Activated CD4-positive, alpha-beta T cell treated with anti-CD3 and anti-CD28 coated beads, Interleukin-2, amount 10 ng/mL, durations not matched to agents 7 days and 5 days (primary cell): ENCODE results near the gene TRMU. TPM values are rescaled to one million over a fixed set of nuclear protein-coding genes. Genes with fewer than 3 reads are reported as not detected.
"Not testable (repeated sequence)": the region's sequence is repeated elsewhere in the genome, so short reads cannot be mapped to it uniquely, and the experiment has no call there.

Experiments
- CTCF ChIA-PET: fragments of 350-600 bp; sonication (Branson Sonifier 250); formaldehyde crosslinking; loops from one replicate; lab custom pipeline; 2021; ENCODE audit warnings: antibody characterized with exemption; lab: Charles Lee
- POLR2A ChIA-PET: fragments of 350-600 bp; sonication (Branson Sonifier 250); formaldehyde crosslinking; loops from one replicate; lab custom pipeline; 2021; ENCODE audit warnings: antibody characterized with exemption; lab: Charles Lee
- DNase-seq: peaks from one replicate; pipeline ENCODE4 v3.0.0-alpha.2; 2020
- H3K27ac Mint-ChIP-seq: one replicate; pipeline ENCODE4 v1.8.0; 2021; ENCODE audit warnings: mild to moderate bottlenecking, moderate library complexity, mixed read lengths
- H3K27me3 Mint-ChIP-seq: one replicate; pipeline ENCODE4 v1.8.0; 2021; ENCODE audit warnings: mixed read lengths
- H3K36me3 Mint-ChIP-seq: one replicate; pipeline ENCODE4 v1.8.0; 2021; ENCODE audit warnings: low read depth, mixed read lengths
- H3K4me1 Mint-ChIP-seq: one replicate; pipeline ENCODE4 v1.8.0; 2021; ENCODE audit warnings: mixed read lengths
- H3K4me3 Mint-ChIP-seq: one replicate; pipeline ENCODE4 v1.8.0; 2021; ENCODE audit warnings: mild to moderate bottlenecking, moderate library complexity, mixed read lengths
- H3K9me3 Mint-ChIP-seq: one replicate; pipeline ENCODE4 v1.8.0; 2021; ENCODE audit warnings: mixed read lengths
- total RNA-seq, 2 experiments: library from RNA; stranded (reverse); gene quantifications; one replicate each; pipeline ENCODE4 v1.2.3, GENCODE V29; 2021

Gene TRMU
- total RNA-seq, 2 experiments from 2014 or later, result 74.3 to 74.4 TPM

DNA sequence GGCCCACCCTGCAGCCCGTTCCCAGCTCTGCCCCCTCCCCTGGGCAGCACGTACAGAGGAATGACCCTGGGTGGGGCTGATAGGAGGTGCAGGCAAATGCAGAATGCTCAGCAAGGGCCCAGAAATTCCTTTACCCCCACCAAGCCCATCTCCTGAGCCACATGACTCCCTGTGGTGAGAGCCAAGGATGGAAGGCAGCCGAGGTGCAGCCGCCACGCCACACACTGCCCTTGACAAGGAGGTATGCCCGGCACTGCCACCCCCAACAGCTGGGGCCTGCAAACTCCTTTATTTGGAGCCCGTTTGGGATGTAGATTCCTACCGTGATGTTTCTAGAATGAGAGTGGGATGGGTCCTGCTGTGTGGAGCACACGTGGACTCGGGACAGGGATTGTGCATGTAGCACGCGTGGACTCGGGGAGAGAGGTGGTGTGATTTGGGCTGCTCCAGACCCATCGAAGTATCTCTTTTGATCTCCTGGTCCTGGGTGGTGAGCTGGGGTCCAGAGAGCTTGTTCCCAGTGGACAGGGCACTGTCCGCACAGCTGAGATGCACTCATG lies 25.9 kb upstream of the TRMU start:
- ChIA-PET CTCF (interaction anchor here (0.5 to 1.2 kb wide), 2 partner anchors 187 to 1635 kb away, joined by 3 to 4 read pairs; no protein-coding TSS in a partner anchor), POLR2A (no interaction called here)
- H3K27ac Mint-ChIP-seq, result no peak overlapping the region
- no peak for DNase-seq
- H3K9me3 Mint-ChIP-seq, result no peaks in the 10 kb centered on the region
- peaks cover 56% of the 10 kb centered on the region for H3K36me3 Mint-ChIP-seq
- no peaks in the 10 kb centered on the region for H3K27me3 Mint-ChIP-seq
- H3K4me1 Mint-ChIP-seq, result peaks cover 14% of the 10 kb centered on the region
- no peak overlapping the region for H3K4me3 Mint-ChIP-seq

GRCh38 chr22:46312056-46312455 lies 23.5 kb upstream of the TRMU start:
- H3K4me3 Mint-ChIP-seq, result no peak overlapping the region
- ChIA-PET CTCF (interaction anchor here (1.3 to 2.1 kb wide), 3 partner anchors 191 to 278 kb away, joined by 3 to 8 read pairs (median 6); no protein-coding TSS in a partner anchor), POLR2A (interaction anchor here (0.7 kb wide), 1 partner anchor 117 kb away, joined by 3 read pairs; no protein-coding TSS in a partner anchor)
- peaks cover 10% of the 10 kb centered on the region for H3K4me1 Mint-ChIP-seq
- H3K36me3 Mint-ChIP-seq, result peaks cover 63% of the 10 kb centered on the region
- no peaks in the 10 kb centered on the region for H3K9me3 Mint-ChIP-seq
- H3K27ac Mint-ChIP-seq, result no peak overlapping the region
- no peaks in the 10 kb centered on the region for H3K27me3 Mint-ChIP-seq
- no peak for DNase-seq

DNA sequence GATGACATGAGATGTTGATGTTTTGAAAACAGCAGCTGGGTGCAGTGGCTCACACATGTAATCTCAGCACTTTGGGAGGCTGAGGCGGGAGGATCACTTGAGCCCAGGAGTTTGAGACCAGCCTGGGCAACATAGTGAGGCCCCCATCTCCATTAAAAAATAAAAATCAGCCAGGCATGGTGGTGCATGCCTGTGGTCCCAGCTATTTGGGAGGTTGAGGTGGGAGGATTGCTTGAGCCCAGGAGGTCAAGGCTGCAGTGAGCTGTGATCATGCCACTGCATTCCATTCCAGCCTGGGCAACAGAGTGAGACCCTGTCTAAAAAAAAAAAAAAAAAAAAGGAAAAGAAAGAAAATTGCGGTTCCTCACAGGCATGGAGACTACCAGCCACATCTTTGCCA lies 22.7 kb upstream of the TRMU start:
- H3K9me3 Mint-ChIP-seq, H3K4me1 Mint-ChIP-seq, DNase-seq, H3K27ac Mint-ChIP-seq, H3K4me3 Mint-ChIP-seq, H3K27me3 Mint-ChIP-seq: not testable (repeated sequence)
- CTCF ChIA-PET, result interaction anchor here (1.3 to 2.1 kb wide), 3 partner anchors 191 to 279 kb away, joined by 3 to 8 read pairs (median 6); no protein-coding TSS in a partner anchor
- peaks cover 68% of the 10 kb centered on the region for H3K36me3 Mint-ChIP-seq
- POLR2A ChIA-PET, result interaction anchor here (0.6 kb wide), 1 partner anchor 513 kb away, joined by 3 read pairs; no protein-coding TSS in a partner anchor

DNA sequence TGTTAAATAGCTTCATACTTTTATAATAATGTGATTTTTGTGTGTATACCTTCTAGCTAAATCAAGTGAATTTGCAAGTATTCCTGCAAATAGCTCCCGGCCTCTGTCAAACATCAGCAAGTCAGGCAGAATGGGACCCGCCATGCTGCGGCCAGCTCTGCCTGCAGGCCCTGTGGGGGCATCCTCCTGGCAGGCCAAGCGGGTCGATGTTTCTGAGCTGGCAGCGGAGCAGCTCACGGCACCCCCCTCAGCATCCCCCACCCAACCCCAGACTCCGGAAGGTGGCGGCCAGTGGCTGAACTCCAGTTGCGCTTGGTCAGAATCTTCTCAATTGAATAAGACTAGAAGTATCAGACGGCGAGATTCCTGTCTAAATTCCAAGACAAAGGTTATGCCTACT lies 19.5 kb upstream of the TRMU start:
- Mint-ChIP-seq H3K36me3 (peaks cover 64% of the 10 kb centered on the region), H3K9me3 (no peaks in the 10 kb centered on the region), H3K27me3 (no peaks in the 10 kb centered on the region), H3K4me1 (no peaks in the 10 kb centered on the region), H3K27ac (no peak overlapping the region), H3K4me3 (no peak overlapping the region)
- POLR2A ChIA-PET, result no interaction called here
- DNase-seq, result no peak
- CTCF ChIA-PET, result interaction anchor here (1.0 to 1.1 kb wide), 2 partner anchors 68 to 310 kb away, joined by 3 to 5 read pairs; no protein-coding TSS in a partner anchor

- ChIA-PET POLR2A (no interaction called here), CTCF (interaction anchor here (1.3 kb wide), 2 partner anchors 13 to 50 kb away, joined by 3 read pairs; no protein-coding TSS in a partner anchor)
- Mint-ChIP-seq H3K27me3 (no peaks in the 10 kb centered on the region), H3K36me3 (peaks cover 67% of the 10 kb centered on the region), H3K4me3 (no peak overlapping the region), H3K9me3 (no peaks in the 10 kb centered on the region), H3K4me1 (no peaks in the 10 kb centered on the region), H3K27ac (no peak overlapping the region)
- no peak for DNase-seq
Measured at GRCh38 chr22:46317646-46318045, 17.9 kb upstream of the TRMU start.

DNA sequence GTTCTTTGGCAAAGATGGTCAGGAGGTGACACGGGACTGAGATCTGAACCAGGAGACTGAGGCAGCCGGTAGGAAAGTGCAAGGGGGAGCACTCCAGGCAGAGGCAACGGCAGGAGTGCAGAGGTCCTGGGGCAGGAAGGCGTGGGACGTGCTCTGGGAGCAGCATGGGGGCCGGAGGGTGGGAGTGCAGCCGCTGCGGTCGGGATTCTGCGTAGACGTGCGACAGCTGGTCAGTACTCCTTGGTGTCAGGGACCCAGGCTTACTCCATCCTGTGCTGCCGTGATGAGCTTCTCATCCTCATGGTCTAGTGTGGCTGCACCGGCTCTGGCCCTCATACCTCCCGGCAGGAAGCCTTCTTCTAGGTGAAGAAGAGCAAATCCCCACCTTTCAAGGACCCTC lies 16.9 kb upstream of the TRMU start:
- Mint-ChIP-seq H3K27me3 (no peaks in the 10 kb centered on the region), H3K9me3 (no peaks in the 10 kb centered on the region), H3K27ac (no peak overlapping the region), H3K36me3 (peaks cover 73% of the 10 kb centered on the region), H3K4me3 (no peak overlapping the region), H3K4me1 (no peaks in the 10 kb centered on the region)
- no peak for DNase-seq
- ChIA-PET CTCF (interaction anchor here (1.0 to 1.3 kb wide), 3 partner anchors 12 to 49 kb away, joined by 3 to 5 read pairs (median 3); partner anchors contain the start of gene TRMU), POLR2A (no interaction called here)

DNA sequence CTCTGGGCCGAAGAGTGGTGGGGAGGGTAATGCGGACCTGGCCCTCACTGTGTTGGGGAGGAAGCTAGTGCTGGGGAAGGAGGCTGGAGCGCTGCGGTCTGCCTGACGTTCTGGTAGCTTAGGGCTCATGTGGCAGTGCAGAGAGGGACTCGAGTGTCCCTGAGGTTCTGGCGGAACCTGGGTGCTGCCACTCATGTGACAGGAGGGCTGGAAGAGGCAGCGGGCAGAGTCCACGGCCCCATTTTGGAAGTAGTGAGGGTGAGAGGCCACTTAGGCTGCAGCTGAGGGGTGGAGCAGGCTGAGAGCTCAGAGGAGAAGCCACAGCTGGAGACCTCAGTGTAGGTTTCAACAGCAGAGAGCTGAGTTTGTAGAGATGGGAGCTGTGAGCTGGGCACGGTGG lies 16.2 kb upstream of the TRMU start:
- H3K4me3 Mint-ChIP-seq, result no peak overlapping the region
- no peaks in the 10 kb centered on the region for H3K4me1 Mint-ChIP-seq
- ChIA-PET POLR2A (no interaction called here), CTCF (interaction anchor here (1.0 to 1.3 kb wide), 2 partner anchors 16 to 178 kb away, joined by 3 to 5 read pairs; partner anchors contain the start of gene TRMU)
- no peaks in the 10 kb centered on the region for H3K27me3 Mint-ChIP-seq
- H3K27ac Mint-ChIP-seq, result no peak overlapping the region
- H3K36me3 Mint-ChIP-seq, result peaks cover 72% of the 10 kb centered on the region
- H3K9me3 Mint-ChIP-seq, result no peaks in the 10 kb centered on the region
- DNase-seq, result no peak

DNA sequence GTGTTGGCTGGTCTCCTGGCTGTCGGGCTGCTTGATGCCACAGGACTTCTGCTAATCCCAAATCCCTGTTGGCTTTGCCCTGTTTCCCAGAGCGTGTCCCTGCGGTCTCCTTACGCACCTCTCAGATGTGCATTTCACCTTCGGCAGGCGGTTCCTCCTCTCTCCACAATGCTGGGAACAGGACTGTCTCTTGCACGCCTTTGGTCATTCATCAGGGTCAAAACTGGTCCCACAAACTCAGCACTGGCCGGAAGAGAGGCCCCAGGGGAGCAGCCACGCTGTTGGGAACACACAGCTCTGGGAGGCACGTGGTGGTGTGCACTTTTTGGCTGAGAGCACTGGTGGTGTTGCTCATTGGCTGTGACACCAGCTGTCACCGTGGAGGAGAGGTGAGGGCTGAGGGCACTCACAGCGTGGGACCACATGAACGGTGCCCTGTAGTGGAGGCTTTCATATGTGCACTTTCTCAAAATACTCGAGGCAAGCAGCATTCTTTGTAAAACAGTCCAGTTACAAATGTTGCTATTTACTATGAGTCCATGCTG lies 15.3 kb upstream of the TRMU start:
- Mint-ChIP-seq H3K9me3 (no peaks in the 10 kb centered on the region), H3K27ac (no peak overlapping the region), H3K4me3 (no peak overlapping the region), H3K36me3 (peaks cover 75% of the 10 kb centered on the region), H3K4me1 (no peaks in the 10 kb centered on the region), H3K27me3 (no peaks in the 10 kb centered on the region)
- ChIA-PET POLR2A (no interaction called here), CTCF (interaction anchor here (0.9 to 1.3 kb wide), 2 partner anchors 179 to 306 kb away, joined by 3 read pairs; no protein-coding TSS in a partner anchor)
- no peak for DNase-seq

DNA sequence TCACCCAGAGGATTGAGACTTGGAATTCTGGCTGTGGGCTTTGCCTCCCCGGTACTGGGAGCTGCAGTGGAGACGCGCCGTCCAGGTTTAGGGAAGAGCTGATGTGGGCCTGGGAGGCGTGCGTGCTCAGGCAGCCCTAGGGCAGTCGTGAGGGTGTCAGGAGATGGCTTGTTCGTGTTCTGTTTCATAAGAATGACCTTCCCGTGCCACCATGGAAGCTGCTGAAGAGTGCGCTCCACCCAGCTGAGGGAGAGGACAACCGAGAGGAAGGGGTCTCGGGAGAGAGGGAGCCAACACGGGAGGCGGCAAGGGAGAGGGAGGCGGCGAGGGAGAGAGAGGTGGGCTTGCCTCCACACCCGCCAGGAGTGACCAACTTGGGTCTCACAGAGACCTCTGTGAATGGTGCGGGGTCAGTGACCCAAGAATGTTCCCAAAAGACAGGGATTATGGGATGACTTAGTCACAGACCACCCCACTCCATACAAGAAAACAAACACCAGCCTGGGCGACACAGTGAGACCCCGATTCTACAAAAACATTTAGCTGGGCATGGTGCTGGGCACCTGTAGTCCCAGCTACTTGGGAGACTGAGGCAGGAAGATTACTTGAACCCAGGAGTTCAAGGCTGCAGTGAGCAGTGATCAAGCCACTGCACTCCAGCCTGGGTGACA lies 14.7 kb upstream of the TRMU start:
- Mint-ChIP-seq H3K27me3 (no peaks in the 10 kb centered on the region), H3K36me3 (peaks cover 74% of the 10 kb centered on the region), H3K9me3 (no peaks in the 10 kb centered on the region), H3K4me1 (no peaks in the 10 kb centered on the region), H3K4me3 (no peak overlapping the region), H3K27ac (no peak overlapping the region)
- ChIA-PET CTCF (interaction anchor here (0.9 kb wide), 1 partner anchor 307 kb away, joined by 3 read pairs; no protein-coding TSS in a partner anchor), POLR2A (no interaction called here)
- DNase-seq, result no peak

DNA sequence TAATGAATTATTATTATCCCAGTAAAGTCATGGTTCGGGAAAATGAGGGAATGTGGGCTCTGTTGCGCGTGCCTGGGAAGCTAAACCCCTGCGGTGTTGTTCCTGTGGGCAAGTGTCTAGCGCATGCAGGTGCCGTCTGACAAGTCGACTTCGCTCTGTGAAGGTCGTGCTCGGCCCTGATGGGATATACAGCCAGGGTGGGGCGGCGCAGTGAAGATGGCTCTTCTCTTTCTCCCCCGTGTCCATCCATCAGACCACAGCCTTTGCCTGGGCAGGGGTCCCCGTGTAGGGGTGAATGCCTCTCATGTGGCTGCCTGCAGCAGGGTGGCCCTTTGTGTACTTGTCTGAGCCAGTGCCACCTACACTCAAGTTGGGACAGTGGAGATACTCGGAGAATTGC lies 12.8 kb upstream of the TRMU start:
- POLR2A ChIA-PET, result no interaction called here

DNA sequence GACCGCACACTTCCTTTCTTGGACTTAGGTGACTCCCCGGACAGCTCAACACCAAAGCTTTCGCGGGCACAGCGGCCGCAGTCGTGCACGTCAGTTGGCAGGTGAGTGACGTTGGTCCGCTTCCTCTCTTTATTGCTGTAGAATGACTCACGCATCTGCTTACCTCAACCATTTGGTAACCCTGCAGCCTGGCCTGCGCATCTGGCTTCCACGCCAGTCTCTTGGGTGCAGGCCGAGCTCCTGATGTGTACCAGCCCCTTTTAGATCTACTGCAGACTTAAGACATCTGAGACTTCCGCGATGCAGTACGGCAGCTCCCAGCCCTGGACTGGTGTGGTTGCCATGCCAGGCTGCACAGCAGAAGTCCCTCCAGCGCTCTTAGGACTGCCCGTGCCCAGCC lies 12.4 kb upstream of the TRMU start:
- POLR2A ChIA-PET, result no interaction called here

More for the DNA sequence above, 12.8 kb upstream of the TRMU start:
- CTCF ChIA-PET, result interaction anchor here (0.5 kb wide), 1 partner anchor 1346 kb away, joined by 3 read pairs; no protein-coding TSS in a partner anchor
- Mint-ChIP-seq H3K27ac (no peak overlapping the region), H3K27me3 (no peaks in the 10 kb centered on the region), H3K4me3 (no peak overlapping the region), H3K36me3 (peaks cover 67% of the 10 kb centered on the region), H3K9me3 (no peaks in the 10 kb centered on the region), H3K4me1 (no peaks in the 10 kb centered on the region)
- DNase-seq, result no peak

DNA sequence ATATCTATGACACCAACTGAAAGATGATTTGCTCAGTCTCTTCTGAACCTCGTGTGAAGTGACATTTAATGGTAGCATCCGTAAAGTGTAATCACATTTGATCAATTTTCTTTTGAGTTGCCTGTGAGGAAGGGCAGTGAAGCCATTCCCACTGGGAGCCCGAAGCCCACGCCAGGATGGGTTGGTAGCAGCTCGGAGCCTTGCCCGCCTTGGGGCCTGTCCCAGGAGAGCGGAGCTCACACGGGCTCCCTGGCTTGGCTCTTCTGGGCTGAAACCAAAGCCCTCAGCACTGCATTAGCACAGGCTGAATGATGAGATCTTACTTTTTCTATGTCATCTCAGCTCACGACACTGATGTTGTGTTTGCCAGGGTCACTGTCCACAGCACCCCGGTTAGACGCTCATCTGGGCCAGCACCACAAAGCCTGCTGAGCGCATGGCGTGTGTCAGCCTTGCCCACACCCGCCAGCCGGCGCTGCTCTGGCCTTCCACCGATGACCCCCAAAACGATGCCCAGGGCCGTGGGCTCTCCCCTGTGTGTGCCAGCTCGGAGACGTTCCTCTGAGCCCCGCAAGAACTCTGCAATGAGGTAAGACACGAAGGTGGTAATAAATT lies 9.3 kb upstream of the TRMU start:
- Mint-ChIP-seq H3K36me3 (peaks cover 63% of the 10 kb centered on the region), H3K4me3 (no peak overlapping the region), H3K4me1 (no peaks in the 10 kb centered on the region), H3K27ac (no peak overlapping the region), H3K27me3 (no peaks in the 10 kb centered on the region), H3K9me3 (no peaks in the 10 kb centered on the region)
- ChIA-PET POLR2A (interaction anchor here (0.7 kb wide), 1 partner anchor 174 kb away, joined by 3 read pairs; no protein-coding TSS in a partner anchor), CTCF (interaction anchor here (0.6 to 2.3 kb wide), 5 partner anchors 10 to 173 kb away, joined by 3 to 10 read pairs (median 3); partner anchors contain the start of gene TRMU)
- no peak for DNase-seq

More for the DNA sequence above, 12.4 kb upstream of the TRMU start:
- no peaks in the 10 kb centered on the region for H3K9me3 Mint-ChIP-seq
- H3K27ac Mint-ChIP-seq, result no peak overlapping the region
- peaks cover 66% of the 10 kb centered on the region for H3K36me3 Mint-ChIP-seq
- H3K4me1 Mint-ChIP-seq, result no peaks in the 10 kb centered on the region
- no peaks in the 10 kb centered on the region for H3K27me3 Mint-ChIP-seq
- no peak for DNase-seq
- H3K4me3 Mint-ChIP-seq, result no peak overlapping the region
- CTCF ChIA-PET, result interaction anchor here (0.5 to 0.6 kb wide), 2 partner anchors 966 to 1346 kb away, joined by 3 to 4 read pairs; no protein-coding TSS in a partner anchor
